Measurements from ENCODE around the gene NTN4.
"Not testable (repeated sequence)": the region's sequence is repeated elsewhere in the genome, so short reads cannot be mapped to it uniquely, and the experiment has no call there.

NTN4 gene
- 0.20 to 5.9 (median 1.5) reads per million in 9 experiments for total RNA-seq

DNA sequence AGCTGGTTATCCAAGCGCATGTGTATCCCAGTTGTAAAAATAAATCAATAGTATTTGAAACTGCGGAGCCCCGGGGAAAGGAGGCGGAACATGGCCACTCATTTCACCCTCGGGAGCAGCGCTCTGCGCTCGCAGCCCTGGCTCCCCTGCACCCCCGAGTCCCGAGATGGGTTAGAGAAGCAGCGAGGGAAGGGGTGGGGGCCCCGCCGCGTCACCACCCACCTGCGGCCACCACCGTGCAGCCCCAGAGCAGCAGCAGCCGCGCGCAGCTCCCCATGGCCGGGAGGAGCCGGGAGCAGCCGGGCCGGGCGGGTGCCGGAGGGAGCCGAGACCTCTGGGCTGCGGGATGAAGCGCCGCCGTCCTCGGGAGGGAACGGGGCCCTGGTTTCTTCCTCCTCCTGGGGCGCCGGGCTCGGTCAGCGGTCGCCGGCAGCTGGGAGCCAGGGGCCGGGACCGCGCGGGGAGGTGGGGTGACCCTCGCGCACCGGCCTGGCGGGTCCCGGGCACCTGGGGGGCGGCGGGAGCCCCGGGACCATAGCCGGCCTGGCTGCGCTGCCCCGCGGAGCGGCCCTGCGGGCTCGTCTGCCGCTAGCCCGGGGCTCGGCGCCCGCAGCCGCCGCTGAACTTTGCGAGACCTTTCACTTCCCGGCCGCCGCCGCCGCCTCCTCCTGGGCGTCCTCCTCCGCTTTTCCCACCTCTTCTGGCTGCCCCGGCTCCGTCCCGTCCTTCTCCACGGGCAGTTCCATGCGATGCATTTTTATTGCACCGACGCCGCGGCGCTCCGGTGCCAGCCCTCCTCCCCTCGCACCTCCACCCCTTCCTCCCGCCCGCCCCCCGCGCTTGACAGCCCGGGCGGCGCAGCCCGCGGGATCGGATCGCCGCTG, at the start of gene NTN4:
NTN4 (minus strand) TSS at position 732 of the 884 bp plus-strand sequence; CDS start at position 277, 455 bp downstream.
- peak; percentile 5 to 38 (median 29) for DNase-seq
- H3K4me3 Mint-ChIP-seq, result peak within 1 kb of the TSS; percentile 88 to 93
- H3K27me3 Mint-ChIP-seq, result peaks cover 25 to 50% of the 10 kb centered on the region in 2 donors
- H3K4me1 Mint-ChIP-seq (ENCODE audit: low read depth in 2 of 2), result peaks cover 0 to 13% of the 10 kb centered on the region in 2 donors
- ATAC-seq (replicated peaks), result peak; percentile 66
- peak within 1 kb of the TSS; percentile 60 to 96 for H3K27ac Mint-ChIP-seq
- peaks cover 8% of the 10 kb centered on the region for H3K36me3 Mint-ChIP-seq (ENCODE audit: insufficient read depth)
- no peaks in the 10 kb centered on the region for H3K9me3 Mint-ChIP-seq

DNA sequence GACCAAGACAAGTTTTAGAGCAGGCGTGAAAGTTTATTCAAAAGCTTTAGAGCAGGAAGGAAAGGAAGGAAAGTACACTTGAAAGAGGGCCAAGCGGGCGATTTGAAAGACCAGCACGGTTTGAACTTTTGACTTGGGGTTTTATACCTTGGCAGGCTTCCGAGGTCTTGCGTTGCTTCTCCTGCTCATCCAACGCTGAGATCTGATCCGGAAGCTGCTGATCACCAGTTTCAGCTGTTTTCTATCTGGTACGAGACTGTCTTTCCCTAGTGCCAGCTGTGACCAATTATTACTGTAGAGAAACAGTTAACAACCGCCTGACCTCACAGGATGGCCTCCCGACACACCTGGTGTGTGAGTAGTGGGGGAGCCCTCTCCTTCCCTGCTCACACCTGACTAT, 47.6 kb upstream of the NTN4 start:
- ATAC-seq (replicated peaks) (peak; percentile 22), DNase-seq (no peak)
- Mint-ChIP-seq H3K4me1 (ENCODE audit: low read depth in 2 of 2) (peaks cover 4% of the 10 kb centered on the region in 2 donors), H3K27ac (no peak overlapping the region), H3K9me3 (no peaks in the 10 kb centered on the region), H3K4me3 (no peak overlapping the region), H3K27me3 (peaks cover 10 to 11% of the 10 kb centered on the region in 2 donors), H3K36me3 (ENCODE audit: insufficient read depth) (no peaks in the 10 kb centered on the region)

DNA sequence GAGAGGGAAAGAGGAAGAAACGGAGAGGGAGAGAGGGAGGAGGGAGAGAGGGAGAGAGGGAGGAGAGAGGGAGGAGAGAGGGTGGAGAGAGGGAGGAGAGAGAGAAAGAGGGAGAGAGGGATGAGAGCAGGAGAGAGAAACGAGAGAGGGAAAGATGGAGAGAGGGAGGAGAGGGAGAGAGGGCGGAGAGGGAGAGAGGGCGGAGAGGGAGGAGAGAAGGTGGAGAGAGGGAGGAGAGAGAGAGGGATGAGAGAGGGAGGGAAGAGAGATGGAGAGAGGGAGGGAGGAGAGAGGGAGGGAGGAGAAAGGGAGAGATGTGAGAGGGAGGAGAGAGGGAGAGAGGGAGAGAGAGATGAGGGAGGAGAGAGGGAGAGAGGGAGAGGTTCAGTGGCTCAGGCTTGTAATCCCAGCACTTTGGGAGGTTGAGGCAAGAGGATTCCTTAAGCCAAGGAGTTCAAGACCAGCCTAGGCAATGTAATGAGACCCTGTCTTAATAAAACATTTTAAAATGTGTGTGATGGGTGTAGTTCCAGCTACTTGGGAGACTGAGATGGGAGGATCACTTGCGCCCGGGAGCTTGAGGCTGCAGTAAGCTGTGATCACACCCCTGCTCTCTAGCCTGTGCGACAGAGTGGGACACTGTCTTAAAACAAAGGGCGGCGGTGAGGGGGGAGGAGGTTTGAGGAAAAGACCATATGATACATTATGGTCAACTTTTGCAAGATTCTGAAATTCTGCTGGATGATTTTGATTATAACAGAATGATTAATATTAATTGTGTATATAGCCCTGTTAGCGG, 46.9 kb upstream of the NTN4 start:
- no peaks in the 10 kb centered on the region for H3K36me3 Mint-ChIP-seq (ENCODE audit: insufficient read depth)

DNA sequence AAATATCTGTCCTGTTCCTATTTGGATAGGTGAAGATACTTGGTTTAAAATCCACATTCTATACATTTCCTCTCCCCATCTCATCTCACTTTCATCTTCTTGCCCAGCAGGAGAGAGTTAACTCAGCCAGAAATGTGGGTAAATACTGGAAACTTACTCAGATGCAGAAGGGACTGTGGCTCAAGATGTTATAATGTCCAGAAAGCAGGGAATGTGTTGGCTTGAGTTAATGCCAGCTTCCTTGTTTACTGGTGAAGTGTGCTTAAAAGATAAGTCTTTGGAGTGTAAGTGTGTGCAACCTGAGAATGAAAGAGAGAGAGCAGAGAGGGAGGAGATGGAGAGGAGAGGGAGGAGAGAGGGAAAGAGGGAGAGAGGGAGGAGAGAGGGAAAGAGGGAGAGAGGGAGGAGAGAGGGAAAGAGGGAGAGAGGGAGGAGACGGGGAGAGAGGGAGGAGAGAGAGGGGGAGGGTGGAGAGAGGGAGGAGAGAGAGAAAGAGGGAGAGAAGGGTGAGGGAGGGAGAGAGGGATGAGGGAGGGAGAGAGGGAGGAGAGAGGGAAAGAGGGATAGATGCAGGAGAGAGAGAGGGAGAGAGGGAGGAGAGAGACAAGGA, 46.2 kb upstream of the NTN4 start:
- Mint-ChIP-seq H3K27ac (no peak overlapping the region), H3K36me3 (ENCODE audit: insufficient read depth) (no peaks in the 10 kb centered on the region), H3K9me3 (no peaks in the 10 kb centered on the region), H3K4me3 (no peak overlapping the region), H3K27me3 (peaks cover 17 to 20% of the 10 kb centered on the region in 2 donors), H3K4me1 (ENCODE audit: low read depth in 2 of 2) (peaks cover 4% of the 10 kb centered on the region in 2 donors)
- DNase-seq (no peak), ATAC-seq (replicated peaks) (no peak)

More for the DNA sequence above, 46.9 kb upstream of the NTN4 start:
- peaks cover 10 to 14% of the 10 kb centered on the region in 2 donors for H3K27me3 Mint-ChIP-seq
- no peak for DNase-seq
- no peak overlapping the region for H3K4me3 Mint-ChIP-seq
- no peak overlapping the region for H3K27ac Mint-ChIP-seq
- no peaks in the 10 kb centered on the region for H3K9me3 Mint-ChIP-seq
- peaks cover 4% of the 10 kb centered on the region in 2 donors for H3K4me1 Mint-ChIP-seq (ENCODE audit: low read depth in 2 of 2)
- ATAC-seq (replicated peaks), result no peak

DNA sequence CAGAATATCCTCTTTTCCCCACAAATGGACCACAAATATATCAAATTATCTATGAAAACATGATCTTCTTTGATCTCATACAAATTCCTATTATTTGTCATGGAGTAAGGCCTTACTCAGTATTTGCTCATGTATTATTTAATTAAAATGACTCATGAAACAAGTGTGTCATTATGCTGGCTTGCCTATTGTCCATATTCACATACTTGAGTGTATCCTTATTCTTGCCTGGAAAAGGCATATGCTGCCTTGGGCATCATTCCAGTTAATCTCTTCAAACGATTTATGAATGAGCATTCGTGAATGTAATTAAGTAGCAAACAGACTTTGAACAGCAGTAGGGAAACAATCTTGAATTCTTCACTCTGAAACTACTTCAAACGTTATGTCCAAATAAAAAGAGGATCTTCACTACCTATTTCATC, 45.6 kb upstream of the NTN4 start:
- Mint-ChIP-seq H3K27ac (no peak overlapping the region), H3K27me3 (peaks cover 17 to 20% of the 10 kb centered on the region in 2 donors), H3K36me3 (ENCODE audit: insufficient read depth) (no peaks in the 10 kb centered on the region), H3K4me3 (no peak overlapping the region), H3K4me1 (ENCODE audit: low read depth in 2 of 2) (peaks cover 4% of the 10 kb centered on the region in 2 donors), H3K9me3 (no peaks in the 10 kb centered on the region)
- no peak for ATAC-seq (replicated peaks)
- no peak for DNase-seq

DNA sequence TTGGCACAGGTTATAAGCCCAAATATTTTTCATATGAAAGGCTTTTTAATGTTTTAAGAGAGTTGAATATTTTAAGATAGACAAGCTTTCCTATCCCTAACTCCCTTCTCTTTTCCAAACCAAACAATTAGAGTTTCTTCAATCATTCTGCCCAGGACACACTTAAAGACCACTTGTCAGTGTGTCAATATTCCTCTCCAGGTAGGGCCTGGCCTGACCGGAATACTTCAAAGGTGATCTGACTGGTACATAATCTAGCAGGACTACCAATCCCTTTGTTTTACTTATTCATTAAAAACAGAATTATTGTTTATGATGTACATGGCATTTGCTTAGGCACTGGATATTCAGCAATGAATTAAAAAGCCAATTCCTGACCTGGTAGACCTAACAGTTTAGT, 44.0 kb upstream of the NTN4 start:
- Mint-ChIP-seq H3K27ac (no peak overlapping the region), H3K27me3 (peaks cover 30 to 33% of the 10 kb centered on the region in 2 donors), H3K4me1 (ENCODE audit: low read depth in 2 of 2) (peaks cover 4% of the 10 kb centered on the region in 2 donors), H3K9me3 (no peaks in the 10 kb centered on the region), H3K36me3 (ENCODE audit: insufficient read depth) (no peaks in the 10 kb centered on the region), H3K4me3 (no peak overlapping the region)
- no peak for ATAC-seq (replicated peaks)
- no peak for DNase-seq

DNA sequence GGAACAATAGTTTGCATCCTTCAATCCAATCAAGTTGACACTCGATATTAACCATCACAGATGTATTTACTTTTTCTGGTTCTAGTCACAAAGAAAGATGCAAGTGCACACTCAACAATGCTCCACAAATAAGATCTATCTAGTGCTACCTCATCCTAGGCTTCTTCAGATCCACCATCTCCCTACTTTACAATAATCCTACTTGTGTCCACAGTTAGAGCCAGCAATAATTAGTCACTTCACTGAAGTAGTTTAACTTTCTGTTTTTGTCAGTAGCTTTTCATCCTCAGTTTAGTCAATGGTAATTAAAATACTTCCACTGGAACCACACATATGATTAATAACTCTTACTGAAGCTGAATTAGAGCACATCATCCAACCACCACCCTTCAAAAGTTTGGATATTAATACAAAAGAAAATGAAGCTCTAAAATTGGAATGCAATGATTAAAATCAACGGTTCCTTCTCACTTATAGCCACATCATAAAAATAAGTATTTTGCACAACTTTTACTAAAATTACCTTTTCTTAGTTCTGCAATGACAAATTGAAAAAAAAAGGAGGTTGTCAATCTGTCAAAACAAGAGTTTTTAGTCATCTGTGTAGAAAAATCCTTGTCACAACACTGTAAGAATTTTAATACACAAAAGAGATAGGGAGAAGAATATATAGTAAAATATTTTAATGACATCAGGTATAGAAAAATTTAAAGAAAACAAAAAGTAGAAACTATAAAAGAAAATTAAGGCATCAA, 39.9 kb upstream of the NTN4 start:
- Mint-ChIP-seq H3K4me3 (no peak overlapping the region), H3K36me3 (ENCODE audit: insufficient read depth) (no peaks in the 10 kb centered on the region), H3K9me3 (no peaks in the 10 kb centered on the region), H3K4me1 (ENCODE audit: low read depth in 2 of 2) (no peaks in the 10 kb centered on the region), H3K27me3 (peaks cover 25 to 30% of the 10 kb centered on the region in 2 donors), H3K27ac (no peak overlapping the region)
- ATAC-seq (replicated peaks) (no peak), DNase-seq (no peak)

DNA sequence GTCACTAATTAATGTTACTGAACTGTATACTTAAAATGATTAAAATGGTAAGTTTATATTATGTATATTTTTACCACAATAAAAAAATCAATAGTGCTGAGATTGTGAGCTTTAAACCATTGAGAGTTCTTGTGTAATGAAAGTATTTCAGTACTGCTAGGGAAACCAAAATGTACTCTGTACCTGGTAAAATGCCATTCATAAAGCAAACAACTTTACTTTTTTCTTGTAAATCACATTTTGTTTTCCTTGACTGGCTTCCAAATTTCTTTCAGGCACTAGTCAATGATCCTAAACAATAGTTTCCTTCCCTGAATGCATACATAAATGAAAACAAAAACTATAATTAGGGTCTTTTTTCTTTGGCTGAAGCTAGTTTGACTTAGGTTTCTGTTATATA, 38.8 kb upstream of the NTN4 start:
- no peak for ATAC-seq (replicated peaks)
- Mint-ChIP-seq H3K27me3 (peaks cover 25 to 30% of the 10 kb centered on the region in 2 donors), H3K4me3 (no peak overlapping the region), H3K36me3 (ENCODE audit: insufficient read depth) (no peaks in the 10 kb centered on the region), H3K27ac (no peak overlapping the region), H3K4me1 (ENCODE audit: low read depth in 2 of 2) (no peaks in the 10 kb centered on the region), H3K9me3 (no peaks in the 10 kb centered on the region)
- no peak for DNase-seq

DNA sequence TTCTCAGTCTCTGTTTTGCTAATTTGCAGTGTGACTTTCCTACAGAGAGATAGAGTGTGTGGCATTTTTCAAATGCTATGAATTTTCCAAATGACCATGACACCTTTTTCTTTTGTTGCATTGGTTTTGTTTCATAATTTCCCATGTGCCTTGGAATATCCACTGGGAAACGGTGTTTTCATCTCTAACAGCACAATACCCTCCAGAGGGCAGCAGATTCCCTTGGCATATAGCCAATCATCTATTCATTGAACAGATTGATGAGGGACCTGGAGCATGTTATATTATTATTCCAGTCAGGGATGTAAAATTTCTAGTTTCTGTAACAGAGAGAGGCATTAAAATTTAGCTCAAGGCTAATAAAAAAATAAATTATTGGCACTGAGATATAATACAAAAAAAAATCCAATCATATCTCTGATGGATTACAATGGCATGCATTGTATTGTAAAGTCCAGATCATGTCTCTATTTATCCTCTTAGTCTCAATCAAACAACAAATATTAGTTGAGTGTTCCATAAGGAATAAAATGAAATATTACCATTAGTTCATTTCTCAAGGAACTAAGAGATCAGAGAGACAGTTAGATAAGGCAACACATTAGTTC, 29.6 kb upstream of the NTN4 start:
- Mint-ChIP-seq H3K9me3 (no peaks in the 10 kb centered on the region), H3K4me3 (no peak overlapping the region), H3K27me3 (peaks cover 24 to 27% of the 10 kb centered on the region in 2 donors), H3K4me1 (ENCODE audit: low read depth in 2 of 2) (no peaks in the 10 kb centered on the region), H3K27ac (no peak overlapping the region), H3K36me3 (ENCODE audit: insufficient read depth) (no peaks in the 10 kb centered on the region)
- no peak for ATAC-seq (replicated peaks)
- no peak for DNase-seq

DNA sequence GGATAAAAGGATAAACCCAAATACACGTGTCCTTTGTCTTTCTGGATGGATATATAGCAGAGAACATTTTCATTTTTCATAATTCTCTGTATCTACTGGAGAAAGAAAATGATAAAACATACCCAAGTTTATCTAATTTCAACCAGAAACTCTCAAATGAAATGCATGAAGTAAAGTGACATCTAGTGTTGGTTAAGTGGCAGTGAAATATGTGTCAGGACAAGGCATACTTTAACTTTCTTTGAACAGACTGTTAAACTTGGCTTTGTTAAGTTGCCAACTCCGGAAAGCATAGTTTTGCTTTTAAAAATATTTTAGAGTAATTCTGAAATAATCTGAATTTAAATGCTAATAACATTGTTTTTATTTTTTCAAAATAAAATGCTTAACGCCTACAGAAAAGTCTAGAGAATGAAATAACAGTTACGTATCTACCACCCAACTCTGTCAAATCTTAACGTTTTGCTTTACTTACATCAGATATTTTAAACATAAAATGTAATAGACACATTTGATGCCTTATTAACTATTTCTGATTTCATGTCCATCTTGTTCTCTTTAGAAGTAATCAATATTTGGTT, 25.2 kb upstream of the NTN4 start:
- H3K4me3 Mint-ChIP-seq, result no peak overlapping the region
- no peak overlapping the region for H3K27ac Mint-ChIP-seq
- DNase-seq, result no peak
- peaks cover 2% of the 10 kb centered on the region for H3K36me3 Mint-ChIP-seq (ENCODE audit: insufficient read depth)
- ATAC-seq (replicated peaks), result peak; percentile 51
- peaks cover 26 to 43% of the 10 kb centered on the region in 2 donors for H3K27me3 Mint-ChIP-seq
- H3K4me1 Mint-ChIP-seq (ENCODE audit: low read depth in 2 of 2), result no peaks in the 10 kb centered on the region
- H3K9me3 Mint-ChIP-seq, result no peaks in the 10 kb centered on the region

DNA sequence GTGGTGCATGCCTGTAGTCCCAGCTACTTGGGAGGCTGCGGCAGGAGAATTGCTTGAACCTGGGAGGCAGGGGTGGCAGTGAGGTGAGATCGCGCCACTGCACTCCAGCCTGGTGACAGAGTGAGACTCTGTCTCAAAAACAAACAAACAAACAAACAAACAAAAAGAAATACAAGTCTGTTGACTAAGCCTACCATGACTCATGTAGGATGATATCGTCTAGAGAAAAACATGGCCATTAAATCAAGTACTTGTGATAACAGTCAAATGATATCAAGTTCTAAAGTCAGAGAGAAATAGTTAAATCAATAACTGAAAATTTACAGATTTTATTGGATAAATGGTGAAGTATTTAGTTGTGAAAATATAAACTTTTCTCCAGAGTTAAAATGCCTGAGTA, 21.6 kb upstream of the NTN4 start:
- not testable (repeated sequence) for H3K9me3 Mint-ChIP-seq

DNA sequence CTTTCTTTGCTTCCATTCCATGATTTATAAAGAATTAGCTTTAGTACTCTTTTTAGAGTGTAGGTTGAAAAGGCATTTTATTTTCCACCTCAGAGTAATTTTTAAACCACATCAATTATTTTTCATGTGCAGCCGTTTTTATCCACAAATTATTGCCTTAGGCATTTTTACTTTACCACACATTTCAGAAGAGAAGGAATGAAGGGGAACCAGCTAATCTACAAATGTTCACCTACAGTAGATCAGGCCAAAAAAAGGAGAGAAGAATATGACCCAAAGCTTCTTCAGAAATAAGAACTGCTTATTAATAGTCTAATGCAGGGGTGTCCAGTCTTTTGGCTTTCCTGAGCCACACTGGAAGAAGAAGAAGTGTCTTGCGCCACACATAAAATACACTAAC, 19.8 kb upstream of the NTN4 start:
- no peak for DNase-seq
- peaks cover 3 to 10% of the 10 kb centered on the region in 2 donors for H3K4me1 Mint-ChIP-seq (ENCODE audit: low read depth in 2 of 2)
- H3K36me3 Mint-ChIP-seq (ENCODE audit: insufficient read depth), result peaks cover 2% of the 10 kb centered on the region
- H3K27me3 Mint-ChIP-seq, result peaks cover 27 to 43% of the 10 kb centered on the region in 2 donors
- no peak overlapping the region for H3K27ac Mint-ChIP-seq
- no peaks in the 10 kb centered on the region for H3K9me3 Mint-ChIP-seq
- ATAC-seq (replicated peaks), result no peak
- no peak overlapping the region for H3K4me3 Mint-ChIP-seq

More for the DNA sequence above, 21.6 kb upstream of the NTN4 start:
- not testable (repeated sequence) for H3K36me3 Mint-ChIP-seq (ENCODE audit: insufficient read depth); DNase-seq; H3K4me3 Mint-ChIP-seq; ATAC-seq (replicated peaks); H3K4me1 Mint-ChIP-seq (ENCODE audit: low read depth in 2 of 2); H3K27ac Mint-ChIP-seq
- peaks cover 27 to 37% of the 10 kb centered on the region in 2 donors for H3K27me3 Mint-ChIP-seq
